ENCODE data around the gene CD44.

DNA sequence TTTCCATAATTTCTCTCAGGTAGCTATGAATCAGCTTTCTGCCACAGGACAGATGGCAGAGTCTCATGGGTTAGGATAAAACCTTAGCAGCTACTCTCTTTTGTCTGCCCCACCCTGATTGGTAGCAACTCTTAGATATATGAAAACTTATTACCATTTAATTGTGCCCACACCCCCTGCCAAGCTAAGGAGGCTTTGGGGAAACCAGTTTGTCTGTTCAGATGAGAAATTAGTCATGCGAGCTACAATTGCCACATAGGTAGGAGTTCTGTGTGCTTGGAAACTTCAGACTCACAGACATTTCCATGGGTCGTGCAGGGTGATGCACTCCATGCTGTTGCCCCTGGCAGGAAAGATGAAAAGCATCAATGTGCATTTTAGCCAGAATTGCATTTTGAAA, 39.9 kb downstream of the CD44 start:
- TF ChIP-seq FOXM1 (IDR thresholded peaks at IDR 0.05; ENCODE audit: low read depth) (no peak), SMC3 (IDR thresholded peaks at IDR 0.05; ENCODE audit: low read depth, low read length) (no peak), MXI1 (IDR thresholded peaks at IDR 0.05; ENCODE audit: low read depth, low read length) (no peak), TEAD4 (IDR thresholded peaks at IDR 0.05; ENCODE audit: borderline replicate concordance, insufficient read depth) (no peak), IRF3 (IDR thresholded peaks at IDR 0.05; ENCODE audit: low read depth, low read length) (no peak), MAX (IDR thresholded peaks at IDR 0.05; ENCODE audit: low read depth) (no peak), JUND (IDR thresholded peaks at IDR 0.05) (no peak)
- TF ChIP-seq, protein P1, sequence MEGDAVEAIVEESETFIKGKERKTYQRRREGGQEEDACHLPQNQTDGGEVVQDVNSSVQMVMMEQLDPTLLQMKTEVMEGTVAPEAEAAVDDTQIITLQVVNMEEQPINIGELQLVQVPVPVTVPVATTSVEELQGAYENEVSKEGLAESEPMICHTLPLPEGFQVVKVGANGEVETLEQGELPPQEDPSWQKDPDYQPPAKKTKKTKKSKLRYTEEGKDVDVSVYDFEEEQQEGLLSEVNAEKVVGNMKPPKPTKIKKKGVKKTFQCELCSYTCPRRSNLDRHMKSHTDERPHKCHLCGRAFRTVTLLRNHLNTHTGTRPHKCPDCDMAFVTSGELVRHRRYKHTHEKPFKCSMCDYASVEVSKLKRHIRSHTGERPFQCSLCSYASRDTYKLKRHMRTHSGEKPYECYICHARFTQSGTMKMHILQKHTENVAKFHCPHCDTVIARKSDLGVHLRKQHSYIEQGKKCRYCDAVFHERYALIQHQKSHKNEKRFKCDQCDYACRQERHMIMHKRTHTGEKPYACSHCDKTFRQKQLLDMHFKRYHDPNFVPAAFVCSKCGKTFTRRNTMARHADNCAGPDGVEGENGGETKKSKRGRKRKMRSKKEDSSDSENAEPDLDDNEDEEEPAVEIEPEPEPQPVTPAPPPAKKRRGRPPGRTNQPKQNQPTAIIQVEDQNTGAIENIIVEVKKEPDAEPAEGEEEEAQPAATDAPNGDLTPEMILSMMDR (IDR thresholded peaks at IDR 0.05), result no peak
